Urinary bladder (tissue), 4 donors: ENCODE data around the gene CD46. TPM values are rescaled to one million over a fixed set of nuclear protein-coding genes. Genes with fewer than 3 reads are reported as not detected.
A peak's percentile ranks its signal among the peaks of the same experiment; 100 is the strongest.
"Not testable (repeated sequence)": the region's sequence is repeated elsewhere in the genome, so short reads cannot be mapped to it uniquely, and the experiment has no call there.

Experiments
- DNase-seq: peaks from one replicate; pipeline ENCODE4 v3.0.0-alpha.2; 2015; ENCODE audit errors: extremely low spot score
- H3K27ac ChIP-seq: one replicate; pipeline ENCODE4 v1.5.1; 2013; ENCODE audit warnings: low read depth, mild to moderate bottlenecking, moderate library complexity
- H3K36me3 ChIP-seq: one replicate; pipeline ENCODE4 v1.6.1; 2013; ENCODE audit warnings: mild to moderate bottlenecking, moderate library complexity; ENCODE audit not compliant: insufficient read depth
- H3K4me1 ChIP-seq: one replicate; pipeline ENCODE4 v1.6.1; 2013; ENCODE audit warnings: mild to moderate bottlenecking, moderate library complexity; ENCODE audit not compliant: insufficient read depth
- H3K4me3 ChIP-seq: one replicate; pipeline ENCODE4 v1.5.1; 2013; ENCODE audit warnings: low read depth, low read length
- WGBS: extraction: QIAGEN DNeasy Blood & Tissue Kit; methylation state at CpG from one replicate; pipeline ENCODE4 v1.1.7; 2013; 5-methylcytosine and 5-hydroxymethylcytosine counted together
- polyA plus RNA-seq: library from polyadenylated mRNA; stranded (reverse); fragments of 200-250 nt; gene quantifications from one replicate; pipeline ENCODE4 v1.2.3, GENCODE V29; 2013
- total RNA-seq: library from RNA; depleted of rRNA; stranded (reverse); fragments of >200 nt; gene quantifications from one replicate; pipeline ENCODE4 v1.2.3, GENCODE V29; 2014
- donor health status: healthy with polysubstance abuse.
- donor health status: healthy.

The CD46 gene
- total and polyA plus RNA-seq, 2 donors = 97.9 to 314 TPM

DNA sequence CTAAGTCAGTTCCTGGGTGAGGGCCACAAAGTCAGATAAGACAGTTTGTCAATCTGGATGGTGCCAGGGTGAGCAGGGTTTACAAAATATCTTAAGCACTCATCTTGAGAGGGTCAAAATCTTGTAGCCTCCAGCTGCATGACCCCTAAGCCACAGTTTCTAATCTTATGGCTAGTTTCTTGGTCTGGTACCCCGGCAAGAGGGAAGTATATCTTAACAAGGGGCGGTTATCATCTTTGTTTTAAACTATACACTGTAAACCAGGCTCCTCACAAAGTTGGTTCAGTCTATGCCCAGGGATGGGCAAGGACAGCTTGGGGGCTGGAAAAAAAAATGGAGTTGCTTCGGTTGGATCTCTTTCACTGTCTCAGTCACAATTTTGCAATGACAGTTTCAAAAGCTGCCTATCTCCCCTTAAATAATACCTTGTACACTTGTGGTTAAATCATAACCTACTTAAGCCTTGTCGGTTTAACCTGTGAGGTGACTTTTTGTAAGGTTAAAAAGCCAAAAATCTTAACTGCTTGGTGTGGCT lies 7.8 kb upstream of the CD46 start:
- Histone ChIP-seq H3K36me3 (no peaks in the 10 kb centered on the region), H3K4me3 (no peak overlapping the region), H3K4me1 (no peaks in the 10 kb centered on the region), H3K27ac (no peak overlapping the region)
- WGBS = 90% methylated on average over 4 of the region's 4 CpGs
- no peak for DNase-seq

DNA sequence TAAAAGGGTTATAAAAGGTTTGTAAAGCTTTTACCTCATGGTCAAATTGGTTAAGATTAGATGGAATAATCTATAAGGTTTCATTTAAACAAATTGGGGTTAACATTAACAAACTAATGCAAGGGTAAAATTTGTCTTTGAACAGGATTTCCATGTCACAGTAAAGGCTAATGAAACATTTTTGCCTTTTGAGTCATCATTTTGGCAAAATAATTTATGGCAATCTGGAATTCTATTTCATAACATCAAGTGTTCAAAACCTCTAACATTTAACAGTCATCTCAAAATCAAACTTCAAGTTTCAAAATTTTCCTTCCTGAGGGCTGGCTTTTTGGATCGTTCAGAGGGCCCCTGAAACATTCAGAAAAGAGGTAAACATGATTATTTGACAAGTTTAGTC lies 6.6 kb upstream of the CD46 start:
- no peak overlapping the region for H3K4me3 ChIP-seq
- DNase-seq = no peak
- H3K36me3 ChIP-seq = no peaks in the 10 kb centered on the region
- H3K4me1 ChIP-seq = no peaks in the 10 kb centered on the region
- H3K27ac ChIP-seq = no peak overlapping the region
- WGBS = 63% methylated on average over 1 of the region's 1 CpG

DNA sequence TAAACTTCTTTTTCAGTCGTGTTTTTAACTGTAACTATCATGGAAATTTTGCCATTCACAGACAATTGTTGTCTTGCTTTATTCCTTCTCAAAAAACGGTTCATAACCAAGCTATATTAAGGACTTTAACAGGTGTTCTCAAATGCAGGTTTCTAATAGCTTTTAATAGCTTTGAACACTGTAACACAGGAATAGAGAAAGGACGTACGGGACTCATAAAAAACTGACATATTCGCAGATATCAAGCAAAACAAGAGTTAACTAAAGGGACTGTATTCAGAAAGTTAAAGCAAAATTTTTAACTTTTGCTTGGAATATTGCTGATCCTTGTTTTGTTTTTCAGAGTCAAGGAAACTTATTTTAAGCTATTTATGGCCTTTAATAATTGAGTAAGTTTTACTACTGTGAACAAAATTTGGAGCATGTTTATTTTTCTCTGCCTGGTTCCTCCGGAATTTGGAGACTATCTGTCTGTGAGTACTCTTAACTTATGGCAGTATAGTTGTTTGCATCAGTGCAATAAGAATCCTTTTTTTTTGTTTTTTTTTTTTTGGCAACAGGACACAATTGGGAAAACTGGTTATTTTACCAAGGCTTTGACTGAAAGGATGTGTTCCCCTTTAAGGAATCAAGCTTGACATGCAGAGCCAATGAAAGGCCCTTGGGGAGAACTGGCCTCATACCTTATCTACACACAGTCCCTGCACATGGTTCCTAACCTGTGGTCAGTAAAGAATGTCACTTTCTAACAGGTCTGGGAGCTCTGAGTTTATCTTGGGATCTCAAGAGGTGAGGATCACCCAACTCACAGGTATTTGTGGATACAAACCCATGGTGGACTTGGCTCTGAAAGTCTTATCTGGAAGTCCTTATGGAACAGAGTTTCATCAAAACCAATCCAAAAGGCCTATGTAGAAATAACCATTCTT lies 5.8 kb upstream of the CD46 start:
- Histone ChIP-seq H3K27ac (no peak overlapping the region), H3K36me3 (no peaks in the 10 kb centered on the region), H3K4me1 (no peaks in the 10 kb centered on the region), H3K4me3 (no peak overlapping the region)
- WGBS = 72% methylated on average over 6 of the region's 6 CpGs
- DNase-seq = no peak

DNA sequence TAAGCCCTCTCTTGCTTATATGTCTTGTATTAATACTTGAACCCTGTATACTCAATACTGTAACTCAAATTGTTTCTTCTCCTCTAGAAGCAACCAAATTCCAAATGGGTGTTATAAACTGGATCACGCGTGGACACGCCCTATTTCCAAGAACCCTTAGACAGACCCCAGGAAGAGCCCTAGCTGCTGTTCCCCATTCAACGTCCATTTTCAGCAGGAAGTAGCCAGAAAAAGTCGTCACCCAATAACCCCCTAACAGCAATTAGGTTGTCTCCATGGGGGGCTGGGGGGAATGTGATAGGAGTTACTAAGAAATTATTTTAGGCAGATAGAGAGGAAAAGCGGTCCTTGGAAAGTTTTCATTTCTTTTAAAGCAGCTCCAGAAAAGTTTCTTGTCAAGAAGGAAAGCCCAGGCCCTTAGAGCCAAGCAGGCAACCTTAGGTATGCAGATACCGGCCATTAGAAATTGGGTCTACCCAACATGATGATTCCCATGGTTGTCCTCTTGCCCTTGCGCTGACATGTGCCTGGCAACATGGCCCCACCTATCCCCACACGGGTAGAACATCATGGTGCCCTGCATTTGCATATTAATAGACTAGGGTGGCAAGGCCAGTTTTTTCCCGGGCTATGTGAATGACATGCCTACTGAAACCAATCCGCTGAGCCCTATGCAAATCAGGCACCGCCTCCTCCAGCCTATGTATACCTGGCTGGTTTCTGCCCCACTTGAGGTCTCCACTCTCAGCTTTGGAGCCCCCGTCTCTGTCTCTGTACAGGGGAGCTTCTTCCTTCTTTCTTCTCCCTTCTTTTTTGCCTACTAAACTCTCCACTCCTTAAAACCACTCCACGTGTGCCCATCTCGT lies 4.0 kb upstream of the CD46 start:
- Histone ChIP-seq H3K4me1 (no peaks in the 10 kb centered on the region), H3K36me3 (no peaks in the 10 kb centered on the region), H3K27ac (no peak overlapping the region), H3K4me3 (no peak overlapping the region)
- 87% methylated on average over 15 of the region's 15 CpGs for WGBS
- DNase-seq = no peak

DNA sequence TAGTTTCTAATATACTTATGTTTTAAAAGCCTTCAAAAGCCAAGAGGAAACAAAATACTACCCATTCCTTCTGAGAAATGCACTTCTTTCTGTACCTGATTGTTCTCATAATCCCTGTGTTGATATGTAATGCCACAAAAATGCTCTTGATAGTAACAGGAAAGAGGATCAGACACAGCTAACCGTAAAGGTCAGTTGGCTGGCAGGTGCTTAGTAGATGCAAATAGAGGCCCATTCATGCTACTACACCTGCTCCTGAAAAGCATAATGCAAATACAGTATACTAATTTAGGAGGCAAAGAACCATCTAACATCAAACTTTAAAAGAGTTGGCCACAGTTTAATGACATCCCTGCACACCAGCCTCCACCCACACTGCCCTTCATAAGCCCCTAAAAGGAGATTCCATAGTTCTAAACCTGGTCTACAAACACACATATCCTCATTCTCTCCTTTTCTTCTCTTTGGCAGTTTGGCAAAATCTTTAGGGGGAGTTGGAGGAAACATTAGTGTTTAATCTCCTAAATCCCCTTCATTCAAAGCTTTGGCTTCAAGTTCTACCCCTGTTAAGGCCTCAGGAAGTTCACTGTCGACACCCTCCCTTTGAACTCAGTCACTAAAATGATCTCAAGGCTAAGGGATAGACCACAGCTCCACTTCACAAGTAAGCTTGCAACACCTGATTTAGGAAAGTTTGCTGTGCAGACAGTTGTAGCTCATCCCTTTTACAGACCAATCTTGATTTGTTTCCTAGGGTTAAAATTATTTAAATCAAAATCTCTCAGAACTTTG lies 2.9 kb upstream of the CD46 start:
- DNase-seq = no peak
- Histone ChIP-seq H3K4me1 (no peaks in the 10 kb centered on the region), H3K27ac (no peak overlapping the region), H3K4me3 (no peak overlapping the region), H3K36me3 (no peaks in the 10 kb centered on the region)
- 41% methylated on average over 2 of the region's 2 CpGs for WGBS

DNA sequence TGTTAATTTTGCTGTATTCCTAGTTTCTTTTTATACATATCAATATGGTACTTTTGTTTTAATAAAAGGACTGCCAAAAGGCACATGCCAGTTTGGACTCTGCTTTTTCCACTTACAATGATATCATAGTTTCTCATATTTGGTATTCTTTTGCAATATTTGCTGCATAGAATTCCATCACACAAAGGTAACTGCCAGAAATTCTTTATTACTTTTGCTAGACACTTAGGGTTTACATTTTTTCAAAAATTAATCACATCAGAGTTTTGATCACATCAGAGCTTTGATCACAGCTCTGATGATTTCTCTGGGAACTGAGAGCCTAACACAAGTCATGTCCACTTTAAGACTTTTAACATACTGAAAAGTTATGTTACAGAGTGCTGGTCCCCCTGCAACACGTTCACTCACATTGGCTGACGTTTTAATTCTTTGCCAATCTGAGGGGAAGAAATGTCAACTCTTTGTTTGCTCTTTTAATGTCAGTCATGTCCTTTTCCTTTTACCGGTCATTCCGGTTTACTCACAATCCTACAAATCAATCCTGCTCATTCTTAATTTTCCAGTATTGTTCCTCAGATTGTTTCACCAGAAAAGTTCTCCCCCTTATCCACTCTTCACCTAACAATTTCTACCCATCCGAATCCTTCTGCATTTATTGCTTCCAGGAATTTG lies 1.1 kb upstream of the CD46 start:
- no peak overlapping the region for H3K4me3 ChIP-seq
- 70% methylated on average over 5 of the region's 5 CpGs for WGBS
- H3K36me3 ChIP-seq = no peaks in the 10 kb centered on the region
- H3K27ac ChIP-seq = peak overlapping the region; percentile 91
- peaks cover 4% of the 10 kb centered on the region for H3K4me1 ChIP-seq
- DNase-seq = no peak

DNA sequence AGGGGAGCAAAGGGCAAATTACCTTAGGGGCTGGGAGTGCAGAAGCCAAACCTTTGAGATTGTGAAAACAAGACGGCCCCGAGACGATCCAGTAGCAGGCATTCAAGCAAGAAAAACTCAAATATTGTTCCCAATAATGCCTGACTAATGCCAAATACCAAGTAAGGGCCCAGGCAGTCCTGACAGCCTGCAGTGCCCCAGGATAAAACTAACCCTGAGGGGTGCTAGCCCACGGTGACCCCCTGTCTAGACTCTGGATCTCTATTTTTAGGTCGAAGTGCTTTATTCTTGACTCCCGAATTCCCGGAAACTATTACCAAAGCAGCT lies 428 bp upstream of the CD46 start:
- WGBS = 12% methylated on average over 7 of the region's 7 CpGs
- H3K4me3 ChIP-seq = peak overlapping the region; percentile 92
- H3K36me3 ChIP-seq, H3K4me1 ChIP-seq, DNase-seq: not testable (repeated sequence)
- H3K27ac ChIP-seq = peak overlapping the region; percentile 91

DNA sequence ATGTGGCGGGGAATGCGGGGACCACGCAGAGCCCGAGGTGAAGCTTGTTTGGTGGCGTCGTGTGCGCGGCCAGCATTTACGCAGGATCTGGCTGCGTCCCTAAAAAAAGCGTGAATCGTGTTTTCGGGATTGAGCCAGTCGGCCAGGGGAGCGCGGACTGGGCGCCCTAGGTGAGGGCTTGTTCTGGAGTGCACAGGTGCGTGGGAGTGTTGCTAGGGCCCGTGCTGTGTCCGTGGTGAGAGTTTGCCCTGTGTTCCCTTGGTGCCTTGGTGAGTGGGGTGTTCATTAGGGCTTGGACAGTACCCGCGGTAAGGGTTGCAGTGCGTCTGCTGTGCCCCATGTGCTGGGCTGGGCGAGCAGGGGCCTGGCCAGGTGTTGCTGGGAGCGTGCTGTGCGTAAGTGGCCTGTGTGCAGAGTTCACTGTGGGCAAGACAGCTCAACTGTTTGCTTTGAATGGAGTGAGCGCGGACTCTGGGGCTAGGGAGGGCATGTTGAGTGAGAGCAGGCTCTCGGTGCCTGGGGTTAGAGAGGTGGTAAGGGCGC lies 673 bp downstream of the CD46 start:
- Histone ChIP-seq H3K4me3 (peak overlapping the region; percentile 92), H3K36me3 (no peaks in the 10 kb centered on the region), H3K4me1 (peaks cover 4% of the 10 kb centered on the region), H3K27ac (peak overlapping the region; percentile 95)
- 1% methylated on average over 30 of the region's 30 CpGs for WGBS
- no peak for DNase-seq

DNA sequence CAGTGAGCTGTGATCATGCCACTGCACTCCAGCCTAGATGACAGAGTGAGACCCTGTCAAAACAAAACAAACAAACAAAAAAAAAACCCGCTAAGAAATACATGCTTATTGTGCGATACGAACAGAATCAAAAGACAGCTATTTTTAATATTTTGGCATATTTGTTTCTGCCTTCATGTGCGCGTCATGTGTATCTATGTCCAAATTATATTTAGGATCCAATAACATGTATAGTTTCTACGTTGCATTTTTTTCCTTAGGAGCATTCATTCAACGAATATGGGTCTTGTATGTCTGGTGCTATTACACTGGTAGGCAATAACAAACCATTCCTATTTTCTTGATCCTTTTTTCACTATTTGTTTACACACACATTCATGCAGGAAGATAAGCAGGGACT lies 1.8 kb downstream of the CD46 start:
- 66% methylated on average over 7 of the region's 7 CpGs for WGBS
- peak overlapping the region; percentile 6 for H3K27ac ChIP-seq
- H3K4me1 ChIP-seq = peaks cover 4% of the 10 kb centered on the region
- H3K36me3 ChIP-seq = no peaks in the 10 kb centered on the region
- peak overlapping the region; percentile 4 for H3K4me3 ChIP-seq
- no peak for DNase-seq

DNA sequence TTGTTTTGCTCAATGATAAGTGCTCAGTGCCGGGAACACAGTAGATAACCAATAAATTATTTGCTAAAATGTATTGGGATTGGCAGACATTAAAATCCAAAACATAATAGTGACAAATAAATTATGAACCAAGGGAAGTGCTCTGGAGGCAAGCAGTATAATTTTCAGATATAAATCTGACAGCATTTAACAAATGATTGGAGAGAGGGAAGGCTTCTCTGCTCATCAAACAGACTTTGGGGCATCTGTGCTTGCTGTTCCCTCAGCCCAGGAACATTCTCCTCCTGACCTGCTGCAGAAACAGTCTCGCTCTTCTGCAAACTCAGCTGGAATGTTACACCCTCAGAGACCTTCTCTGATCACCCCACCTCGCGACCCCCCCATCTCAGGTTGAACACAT lies 2.2 kb downstream of the CD46 start:
- peaks cover under 1% of the 10 kb centered on the region for H3K36me3 ChIP-seq
- no peak overlapping the region for H3K27ac ChIP-seq
- peak overlapping the region; percentile 9 for H3K4me3 ChIP-seq
- 56% methylated on average over 4 of the region's 4 CpGs for WGBS
- peaks cover 4% of the 10 kb centered on the region for H3K4me1 ChIP-seq
- no peak for DNase-seq

DNA sequence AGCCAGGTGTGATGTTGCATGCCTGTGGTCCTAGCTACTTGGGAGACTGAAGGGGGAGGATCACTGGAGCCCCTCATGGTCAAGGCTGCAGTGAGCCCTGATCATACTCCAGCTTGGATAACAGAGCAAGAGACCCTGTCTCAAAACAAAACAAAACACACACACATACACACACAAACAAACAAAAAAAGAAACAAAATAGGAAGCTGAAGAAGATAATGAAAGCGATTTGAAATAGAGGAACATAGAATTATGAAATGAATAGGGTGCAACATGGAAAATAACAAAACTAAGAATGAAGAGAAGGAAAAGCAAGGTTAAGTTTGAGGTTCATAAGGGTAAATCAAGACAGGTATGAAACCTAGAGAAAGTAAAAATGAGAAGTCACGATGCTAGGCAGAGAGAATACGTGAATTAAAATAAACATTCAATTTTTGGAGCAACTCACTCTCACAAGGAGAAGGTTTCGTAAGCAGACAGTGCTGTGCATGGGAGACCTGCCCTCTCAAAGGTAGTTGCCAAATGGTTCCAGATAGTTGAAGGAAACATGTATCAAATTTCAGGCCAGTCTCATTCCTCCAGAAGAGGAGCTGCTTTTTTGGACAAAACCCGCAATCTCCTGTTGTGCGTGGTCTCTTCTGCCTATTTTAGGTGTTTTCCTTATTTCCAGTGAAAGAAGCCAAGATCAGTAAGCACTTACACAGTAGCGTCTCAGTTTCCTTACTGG lies 3.3 kb downstream of the CD46 start:
- WGBS = 70% methylated on average over 7 of the region's 7 CpGs
- peaks cover 2% of the 10 kb centered on the region for H3K36me3 ChIP-seq
- no peak overlapping the region for H3K4me3 ChIP-seq
- peaks cover 4% of the 10 kb centered on the region for H3K4me1 ChIP-seq
- no peak overlapping the region for H3K27ac ChIP-seq
- no peak for DNase-seq
